GM23248 (cell line): ENCODE measurements around the gene SLC13A4.
"Not testable (repeated sequence)": the region's sequence is repeated elsewhere in the genome, so short reads cannot be mapped to it uniquely, and the experiment has no call there.

Source experiments
- EZH2 ChIP-seq: fragments of 200-600 bp; sonication (generic); IDR thresholded peaks from 2 replicates; pipeline ENCODE4 v1.6.1; 2018; ENCODE audit warnings: antibody characterized with exemption, mild to moderate bottlenecking; ENCODE audit not compliant: insufficient read depth, poor library complexity, severe bottlenecking
- EZH2phosphoT487 ChIP-seq: fragments of 200-600 bp; sonication (generic); IDR thresholded peaks from 2 replicates; pipeline ENCODE4 v1.6.1; 2018; ENCODE audit warnings: antibody characterized with exemption, moderate library complexity, mild to moderate bottlenecking, low read depth; ENCODE audit not compliant: insufficient read depth

DNA sequence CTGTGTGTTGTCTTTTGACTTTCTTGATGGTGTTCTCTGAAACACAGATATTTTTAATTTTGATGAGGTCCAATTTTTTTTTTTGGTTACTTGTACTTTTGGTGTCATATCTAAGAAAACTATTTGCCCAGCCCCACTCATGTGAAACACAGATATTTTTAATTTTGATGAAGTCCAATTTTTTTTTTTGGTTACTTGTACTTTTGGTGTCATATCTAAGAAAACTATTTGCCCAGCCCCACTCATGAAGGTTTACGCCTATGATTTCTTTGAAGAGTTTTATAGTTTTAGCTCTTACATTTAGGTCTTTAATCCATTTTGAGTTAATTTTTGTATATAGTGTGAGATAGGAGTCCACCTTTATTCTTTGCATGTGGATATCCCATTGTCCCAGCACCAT is 60.4 kb downstream of the SLC13A4 start:
- not testable (repeated sequence) for TF ChIP-seq EZH2, EZH2phosphoT487
